Astrocyte (in vitro differentiated cells and primary cell): ENCODE results near the gene UBTD2.

Source experiments
- CTCF ChIP-seq: IDR thresholded peaks from 2 replicates; pipeline ENCODE4 v1.5.1; 2011; ENCODE audit warnings: low read depth, mild to moderate bottlenecking, inconsistent platforms, low read length, moderate library complexity; ENCODE audit not compliant: insufficient read depth
- EZH2 ChIP-seq: IDR thresholded peaks from 2 replicates; pipeline ENCODE4 v1.6.1; 2012; ENCODE audit warnings: mild to moderate bottlenecking, low read length, inconsistent platforms; ENCODE audit not compliant: insufficient read depth

GRCh38 chr5:172282272-172283019 is 1.1 kb downstream of the UBTD2 start:
- TF ChIP-seq CTCF = no peak
- no peak for TF ChIP-seq EZH2
